GM21576 (cell line): Measurements from ENCODE around the gene APBB1.

ENCODE experiments used
- ATAC-seq: cut with Tn5 transposase; IDR thresholded peaks from one replicate; pipeline ENCODE4 v1.9.1; 2021; ENCODE audit warnings: mild to moderate bottlenecking, moderate library complexity; ENCODE audit not compliant: unreplicated experiment

APBB1 gene

GRCh38 chr11:6419009-6419631 is at the start of gene APBB1:
Gene APBB1 (minus strand): TSS chr11:6419094. CDS start chr11:6411347, 7,747 bp downstream.
- peak; percentile 42 for ATAC-seq

GRCh38 chr11:6459099-6459450 is 40.2 kb upstream of the APBB1 start:
- no peak for ATAC-seq

- no peak for ATAC-seq
Observed at GRCh38 chr11:6458352-6459098, 39.6 kb upstream of the APBB1 start.

- ATAC-seq: no peak
Observed at GRCh38 chr11:6457581-6458320, 38.9 kb upstream of the APBB1 start.

- ATAC-seq: no peak
Observed at GRCh38 chr11:6456361-6457073, 37.6 kb upstream of the APBB1 start.

GRCh38 chr11:6455070-6455469 is 36.2 kb upstream of the APBB1 start:
- no peak for ATAC-seq

GRCh38 chr11:6453152-6453551 is 34.3 kb upstream of the APBB1 start:
- ATAC-seq: no peak

- no peak for ATAC-seq
Observed at GRCh38 chr11:6452219-6452618, 33.3 kb upstream of the APBB1 start.

GRCh38 chr11:6448574-6448973 is 29.7 kb upstream of the APBB1 start:
- no peak for ATAC-seq

- ATAC-seq: peak; percentile 77
Observed at GRCh38 chr11:6443269-6444003, 24.5 kb upstream of the APBB1 start.

- ATAC-seq: no peak
Observed at GRCh38 chr11:6442441-6442840, 23.5 kb upstream of the APBB1 start.

GRCh38 chr11:6440906-6441358 is 22.0 kb upstream of the APBB1 start, which contains the start of gene HPX:
Gene HPX (minus strand): TSS chr11:6440987. CDS start chr11:6440963, 24 bp downstream.
- ATAC-seq: no peak

GRCh38 chr11:6438979-6439571 is 20.2 kb upstream of the APBB1 start:
- ATAC-seq: no peak

- ATAC-seq: no peak
Observed at GRCh38 chr11:6437993-6438392, 19.1 kb upstream of the APBB1 start.

GRCh38 chr11:6437423-6437822 is 18.5 kb upstream of the APBB1 start:
- ATAC-seq: no peak

GRCh38 chr11:6433998-6434660 is 15.2 kb upstream of the APBB1 start:
- peak; percentile 39 for ATAC-seq

GRCh38 chr11:6431861-6432260 is 13.0 kb upstream of the APBB1 start:
- no peak for ATAC-seq

- ATAC-seq: no peak
Observed at GRCh38 chr11:6427516-6427915, 8.6 kb upstream of the APBB1 start.

GRCh38 chr11:6420677-6421076 is 1.8 kb upstream of the APBB1 start:
- no peak for ATAC-seq
